Measurements from ENCODE around the gene TNFAIP6.
"Not testable (repeated sequence)": the region's sequence is repeated elsewhere in the genome, so short reads cannot be mapped to it uniquely, and the experiment has no call there.

GRCh38 chr2:151421681-151422080 is 64.3 kb downstream of the TNFAIP6 start:
- not testable (repeated sequence) for TF ChIP-seq CTCF, POLR2A, POLR2AphosphoS5, EP300 (IDR thresholded peaks at IDR 0.05)
